Measurements from ENCODE around the gene ATOX1. TPM values are rescaled to one million over a fixed set of nuclear protein-coding genes. Genes with fewer than 3 reads are reported as not detected.
A peak's percentile ranks its signal among the peaks of the same experiment; 100 is the strongest.

ATOX1 gene
- total RNA-seq, 1 donor from 2014 or later: 179 TPM

GRCh38 chr5:151742870-151743294, 15.5 kb downstream of the ATOX1 start:
- Histone ChIP-seq H3K4me1 (peaks cover 4 to 38% of the 10 kb centered on the region in 2 donors), H3K27me3 (no peaks in the 10 kb centered on the region), H3K9me3 (no peaks in the 10 kb centered on the region), H3K4me3 (no peak overlapping the region), H3K27ac (peak overlapping the region in 1 of 2 donors; percentile 86), H3K36me3 (peaks cover 5 to 17% of the 10 kb centered on the region in 2 donors)
- TF ChIP-seq CTCF (IDR thresholded peaks at IDR 0.05): peak; percentile 50 to 73 (median 63)
- peak in 1 of 2 donors; percentile 66 for DNase-seq (ENCODE audit: low spot score in 2 of 2)
- intact Hi-C loops (cut with DNase I): no loop called here

- Histone ChIP-seq H3K9me3 (no peaks in the 10 kb centered on the region), H3K27ac (peak overlapping the region; percentile 86 to 89), H3K4me1 (peaks cover 4 to 38% of the 10 kb centered on the region in 2 donors), H3K4me3 (no peak overlapping the region), H3K36me3 (peaks cover 5 to 17% of the 10 kb centered on the region in 2 donors), H3K27me3 (no peaks in the 10 kb centered on the region)
- TF ChIP-seq CTCF (IDR thresholded peaks at IDR 0.05): no peak
- intact Hi-C loops (cut with DNase I): loop anchor here (2.0 kb wide), 2 partner anchors 29 to 43 kb away; partner anchors contain the start of gene G3BP1
- DNase-seq (ENCODE audit: low spot score in 2 of 2): no peak
Measured at GRCh38 chr5:151741678-151742423, 16.6 kb downstream of the ATOX1 start.

- Histone ChIP-seq H3K27ac (peak overlapping the region; percentile 86 to 89), H3K9me3 (no peaks in the 10 kb centered on the region), H3K36me3 (peaks cover 5 to 14% of the 10 kb centered on the region in 2 donors), H3K4me1 (peaks cover 4 to 38% of the 10 kb centered on the region in 2 donors), H3K4me3 (peak overlapping the region in 1 of 2 donors; percentile 9), H3K27me3 (no peaks in the 10 kb centered on the region)
- no peak for TF ChIP-seq CTCF (IDR thresholded peaks at IDR 0.05)
- intact Hi-C loops (cut with DNase I): loop anchor here (1.0 to 2.0 kb wide), 6 partner anchors 22 to 294 kb away; partner anchors contain the start of genes G3BP1 and SLC36A1
- DNase-seq (ENCODE audit: low spot score in 2 of 2): no peak
Measured at GRCh38 chr5:151740958-151741373, 17.5 kb downstream of the ATOX1 start.

- peak; percentile 82 to 94 (median 92) for TF ChIP-seq CTCF (IDR thresholded peaks at IDR 0.05)
- Histone ChIP-seq H3K27me3 (no peaks in the 10 kb centered on the region), H3K4me1 (peaks cover 4 to 33% of the 10 kb centered on the region in 2 donors), H3K9me3 (no peaks in the 10 kb centered on the region), H3K36me3 (peaks cover 5 to 9% of the 10 kb centered on the region in 2 donors), H3K4me3 (peak overlapping the region in 1 of 2 donors; percentile 9), H3K27ac (peak overlapping the region; percentile 86 to 89)
- DNase-seq (ENCODE audit: low spot score in 2 of 2): peak in 1 of 2 donors; percentile 87
- intact Hi-C loops (cut with DNase I): loop anchor here (1.0 to 2.0 kb wide), 6 partner anchors 21 to 293 kb away; partner anchors contain the start of genes G3BP1 and SLC36A1
Measured at GRCh38 chr5:151740336-151740942, 18.0 kb downstream of the ATOX1 start.

- Histone ChIP-seq H3K9me3 (no peaks in the 10 kb centered on the region), H3K36me3 (peaks cover 5 to 8% of the 10 kb centered on the region in 2 donors), H3K27me3 (no peaks in the 10 kb centered on the region), H3K4me1 (peaks cover 4 to 29% of the 10 kb centered on the region in 2 donors), H3K27ac (peak overlapping the region; percentile 86 to 89), H3K4me3 (peak overlapping the region in 1 of 2 donors; percentile 9)
- intact Hi-C loops (cut with DNase I): loop anchor here (1.0 to 2.0 kb wide), 6 partner anchors 21 to 293 kb away; partner anchors contain the start of genes G3BP1 and SLC36A1
- no peak for DNase-seq (ENCODE audit: low spot score in 2 of 2)
- no peak for TF ChIP-seq CTCF (IDR thresholded peaks at IDR 0.05)
Measured at GRCh38 chr5:151739939-151740335, 18.5 kb downstream of the ATOX1 start.

Measured in ascending aorta (tissue), 2 donors.